ENCODE measurements around the gene ELAVL1.

ELAVL1 gene

DNA sequence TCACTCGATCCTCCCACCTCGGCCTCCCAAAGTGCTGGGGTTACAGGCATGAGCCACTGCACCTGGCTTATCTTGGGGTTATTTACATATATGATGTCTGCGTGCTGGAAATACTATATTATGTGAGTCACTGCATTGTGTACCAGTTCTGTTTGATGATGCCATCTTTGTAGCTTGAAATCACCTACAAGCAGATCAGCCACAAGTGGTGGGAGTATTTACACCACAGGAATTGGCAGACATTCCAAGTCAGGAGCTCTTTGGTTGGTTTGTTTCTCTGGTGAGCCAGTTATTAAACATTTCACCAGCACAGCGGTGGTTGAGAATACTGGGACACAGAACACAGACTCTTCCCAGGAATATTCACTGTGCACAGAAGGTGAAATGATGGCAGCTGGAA is 57.5 kb downstream of the ELAVL1 start:
- Histone ChIP-seq H3K4me2 (ENCODE audit: low read depth, low read length) (no peak overlapping the region), H3K9ac (ENCODE audit: low read length) (no peak overlapping the region), H3K9me3 (replicated peaks; ENCODE audit: insufficient read depth, low read length) (no peaks in the 10 kb centered on the region), H3K27me3 (replicated peaks; ENCODE audit: insufficient read depth, low read length) (no peaks in the 10 kb centered on the region), H4K20me1 (ENCODE audit: insufficient read depth, low read length) (no peaks in the 10 kb centered on the region), H3K36me3 (replicated peaks; ENCODE audit: insufficient read depth, low read length) (no peaks in the 10 kb centered on the region), H2AFZ (ENCODE audit: low read length) (no peak overlapping the region), H3K9me2 (replicated peaks; ENCODE audit: insufficient read depth, low read length) (no peaks in the 10 kb centered on the region), H3K27ac (ENCODE audit: low read length) (no peak overlapping the region), H3K79me2 (ENCODE audit: low read length) (peaks cover 17% of the 10 kb centered on the region), H3K4me3 (ENCODE audit: low read length) (no peak overlapping the region), H3K4me1 (ENCODE audit: low read length) (peaks cover 6% of the 10 kb centered on the region; the same call in 1 of the 2 replicates), H3F3A (ENCODE audit: insufficient read depth, low read length) (peaks cover 2% of the 10 kb centered on the region; the same call in 1 of the 2 replicates)
- TF ChIP-seq EZH2 (optimal IDR thresholded peaks at IDR 0.05; ENCODE audit: low read depth, low read length) (no peak), EZH2phosphoT487 (IDR thresholded peaks at IDR 0.05; ENCODE audit: low read length) (no peak)
- TF ChIP-seq, protein P1, sequence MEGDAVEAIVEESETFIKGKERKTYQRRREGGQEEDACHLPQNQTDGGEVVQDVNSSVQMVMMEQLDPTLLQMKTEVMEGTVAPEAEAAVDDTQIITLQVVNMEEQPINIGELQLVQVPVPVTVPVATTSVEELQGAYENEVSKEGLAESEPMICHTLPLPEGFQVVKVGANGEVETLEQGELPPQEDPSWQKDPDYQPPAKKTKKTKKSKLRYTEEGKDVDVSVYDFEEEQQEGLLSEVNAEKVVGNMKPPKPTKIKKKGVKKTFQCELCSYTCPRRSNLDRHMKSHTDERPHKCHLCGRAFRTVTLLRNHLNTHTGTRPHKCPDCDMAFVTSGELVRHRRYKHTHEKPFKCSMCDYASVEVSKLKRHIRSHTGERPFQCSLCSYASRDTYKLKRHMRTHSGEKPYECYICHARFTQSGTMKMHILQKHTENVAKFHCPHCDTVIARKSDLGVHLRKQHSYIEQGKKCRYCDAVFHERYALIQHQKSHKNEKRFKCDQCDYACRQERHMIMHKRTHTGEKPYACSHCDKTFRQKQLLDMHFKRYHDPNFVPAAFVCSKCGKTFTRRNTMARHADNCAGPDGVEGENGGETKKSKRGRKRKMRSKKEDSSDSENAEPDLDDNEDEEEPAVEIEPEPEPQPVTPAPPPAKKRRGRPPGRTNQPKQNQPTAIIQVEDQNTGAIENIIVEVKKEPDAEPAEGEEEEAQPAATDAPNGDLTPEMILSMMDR (IDR thresholded peaks at IDR 0.05; ENCODE audit: low read length), result no peak
- no peak for DNase-seq

DNA sequence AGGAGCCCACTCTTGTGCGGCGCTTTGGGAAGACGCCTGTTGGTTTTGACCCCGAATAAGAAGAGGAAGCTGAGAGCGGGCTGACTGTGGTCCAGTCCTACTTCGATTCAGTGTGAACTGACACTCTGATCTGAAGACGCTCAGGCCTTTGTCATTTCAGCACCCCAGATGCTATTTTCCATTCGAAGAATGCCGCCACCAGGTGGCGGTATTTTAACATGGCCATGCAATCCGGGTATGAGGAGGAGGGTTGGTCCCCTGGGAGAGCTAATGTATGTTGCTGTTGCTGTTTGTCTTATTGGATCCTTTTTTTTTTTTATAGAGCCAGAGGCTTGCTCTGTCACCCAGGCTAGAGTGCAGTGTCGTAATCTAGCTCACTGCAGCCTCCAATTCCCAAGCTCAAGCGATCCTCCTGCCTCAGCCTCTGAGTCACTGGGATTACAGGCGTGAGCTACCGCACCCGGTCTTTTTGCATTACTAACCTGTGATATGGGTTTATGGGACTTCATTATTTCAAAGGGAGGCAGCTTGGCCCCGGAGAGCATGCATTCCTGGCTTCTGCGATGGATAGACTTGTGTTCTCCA is 61.2 kb downstream of the ELAVL1 start:
- Histone ChIP-seq H3K4me2 (ENCODE audit: low read depth, low read length) (peak overlapping the region; percentile 98), H3F3A (ENCODE audit: insufficient read depth, low read length) (peaks cover 2% of the 10 kb centered on the region; the same call in 1 of the 2 replicates), H3K4me1 (ENCODE audit: low read length) (peaks cover 6% of the 10 kb centered on the region), H3K9me3 (replicated peaks; ENCODE audit: insufficient read depth, low read length) (no peaks in the 10 kb centered on the region), H3K4me3 (ENCODE audit: low read length) (peak overlapping the region; percentile 78), H4K20me1 (ENCODE audit: insufficient read depth, low read length) (no peaks in the 10 kb centered on the region), H2AFZ (ENCODE audit: low read length) (peak overlapping the region; percentile 74), H3K9me2 (replicated peaks; ENCODE audit: insufficient read depth, low read length) (no peaks in the 10 kb centered on the region), H3K36me3 (replicated peaks; ENCODE audit: insufficient read depth, low read length) (no peaks in the 10 kb centered on the region), H3K79me2 (ENCODE audit: low read length) (peaks cover 52% of the 10 kb centered on the region), H3K9ac (ENCODE audit: low read length) (peak overlapping the region; percentile 88), H3K27ac (ENCODE audit: low read length) (peak overlapping the region; percentile 80), H3K27me3 (replicated peaks; ENCODE audit: insufficient read depth, low read length) (no peaks in the 10 kb centered on the region)
- TF ChIP-seq EZH2phosphoT487 (IDR thresholded peaks at IDR 0.05; ENCODE audit: low read length), result no peak
- TF ChIP-seq, protein P1 (IDR thresholded peaks at IDR 0.05; ENCODE audit: low read length), result peak; percentile 92
- DNase-seq, result peak; percentile 92

DNA sequence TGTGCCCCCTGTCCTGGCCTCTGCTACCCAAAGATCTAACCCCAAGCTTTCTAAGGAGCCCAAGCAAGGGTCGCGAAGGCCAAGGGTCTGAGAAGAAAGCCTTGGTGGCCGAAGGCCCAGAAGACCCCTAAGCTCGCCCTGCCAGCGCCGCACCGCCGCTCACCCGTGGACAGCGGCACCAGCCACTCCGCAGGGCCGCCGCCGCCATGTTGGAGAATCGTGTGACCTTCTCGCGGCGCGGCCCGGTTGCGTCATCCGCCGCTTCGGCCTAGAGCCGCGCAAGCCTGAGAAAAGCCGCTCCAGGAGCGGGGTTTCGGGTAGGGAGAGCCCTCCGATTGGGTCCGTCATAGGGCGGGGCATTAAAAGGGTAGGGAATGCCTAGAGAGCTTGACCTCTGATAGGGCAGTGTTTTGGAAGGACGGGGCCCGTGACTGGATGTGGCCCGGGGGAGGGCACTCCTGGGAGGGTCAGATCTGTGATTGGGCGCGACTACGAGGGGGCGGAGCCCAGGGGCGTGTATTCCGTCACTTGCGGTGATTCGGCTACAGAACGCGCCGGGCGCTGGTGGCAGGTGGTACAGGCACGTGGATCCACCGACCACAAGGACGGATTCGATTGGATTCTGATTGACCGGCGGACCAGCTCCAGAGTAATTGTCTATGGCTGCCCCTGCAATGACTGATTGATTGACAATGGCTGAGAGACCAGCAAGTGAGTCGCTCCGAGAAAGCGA is 61.8 kb downstream of the ELAVL1 start, which contains the start of gene TIMM44:
TSS of gene TIMM44 (minus strand) at position 223 of the 733 bp plus-strand sequence. CDS start at position 208, 15 bp downstream.
- H3K79me2 ChIP-seq (ENCODE audit: low read length), result peaks cover 58% of the 10 kb centered on the region
- peak within 1 kb of the TSS; percentile 97 for H3K9ac ChIP-seq (ENCODE audit: low read length)
- peak within 1 kb of the TSS; percentile 80 for H3K27ac ChIP-seq (ENCODE audit: low read length)
- peaks cover 6% of the 10 kb centered on the region for H3K4me1 ChIP-seq (ENCODE audit: low read length)
- TF ChIP-seq, protein P1 (IDR thresholded peaks at IDR 0.05; ENCODE audit: low read length), result no peak
- no peak for TF ChIP-seq EZH2 (optimal IDR thresholded peaks at IDR 0.05; ENCODE audit: low read depth, low read length)
- TF ChIP-seq EZH2phosphoT487 (IDR thresholded peaks at IDR 0.05; ENCODE audit: low read length), result no peak
- no peaks in the 10 kb centered on the region for H3K36me3 ChIP-seq (replicated peaks; ENCODE audit: insufficient read depth, low read length)
- H4K20me1 ChIP-seq (ENCODE audit: insufficient read depth, low read length), result no peaks in the 10 kb centered on the region
- peak within 1 kb of the TSS; percentile 98 for H3K4me2 ChIP-seq (ENCODE audit: low read depth, low read length)
- H3K27me3 ChIP-seq (replicated peaks; ENCODE audit: insufficient read depth, low read length), result no peaks in the 10 kb centered on the region
- peaks cover 2% of the 10 kb centered on the region; the same call in 1 of the 2 replicates for H3F3A ChIP-seq (ENCODE audit: insufficient read depth, low read length)
- H3K9me3 ChIP-seq (replicated peaks; ENCODE audit: insufficient read depth, low read length), result no peaks in the 10 kb centered on the region
- no peaks in the 10 kb centered on the region for H3K9me2 ChIP-seq (replicated peaks; ENCODE audit: insufficient read depth, low read length)
- H2AFZ ChIP-seq (ENCODE audit: low read length), result peak within 1 kb of the TSS; percentile 85
- DNase-seq, result peak; percentile 100
- peak within 1 kb of the TSS; percentile 88 for H3K4me3 ChIP-seq (ENCODE audit: low read length)

Data from MM.1S (cell line).